Mesothelial cell of epicardium (in vitro differentiated cells): ENCODE measurements around the gene BTN3A1. TPM values are rescaled to one million over a fixed set of nuclear protein-coding genes. Genes with fewer than 3 reads are reported as not detected.
"Not testable (repeated sequence)": the region's sequence is repeated elsewhere in the genome, so short reads cannot be mapped to it uniquely, and the experiment has no call there.

Experiments used
- DNase-seq, 2 experiments: peaks; one replicate each; pipeline ENCODE4 v3.0.0; 2021; ENCODE audit warnings: low spot score in 2 of 2; ENCODE audit not compliant: unreplicated experiment in 2 of 2
- H3K27ac Mint-ChIP-seq: 2 replicates; pipeline ENCODE4 v1.8.0; 2021; ENCODE audit warnings: mixed read lengths
- H3K27me3 Mint-ChIP-seq: 2 replicates; pipeline ENCODE4 v1.8.0; 2021; ENCODE audit warnings: low read depth, mixed read lengths
- H3K36me3 Mint-ChIP-seq: 2 replicates; pipeline ENCODE4 v1.8.0; 2021; ENCODE audit warnings: mixed read lengths
- H3K4me1 Mint-ChIP-seq: 2 replicates; pipeline ENCODE4 v1.8.0; 2021; ENCODE audit warnings: mixed read lengths
- H3K4me3 Mint-ChIP-seq: 2 replicates; pipeline ENCODE4 v1.8.0; 2021; ENCODE audit warnings: mild to moderate bottlenecking, moderate library complexity, mixed read lengths
- H3K9me3 Mint-ChIP-seq: 2 replicates; pipeline ENCODE4 v1.8.0; 2021; ENCODE audit warnings: mixed read lengths
- CTCF ChIP-seq: fragments of 200-600 bp; sonication (generic); IDR thresholded peaks from one replicate; pipeline ENCODE4 v1.5.0; 2021; ENCODE audit warnings: antibody characterized with exemption; ENCODE audit not compliant: unreplicated experiment
- total RNA-seq: library from RNA; stranded (reverse); gene quantifications from 3 replicates; pipeline ENCODE4 v1.2.1, GENCODE V29; 2021

Gene BTN3A1
- total RNA-seq, 1 donor from 2014 or later = 39.8 TPM

- Mint-ChIP-seq H3K4me3 (no peak overlapping the region), H3K4me1 (no peaks in the 10 kb centered on the region), H3K9me3 (peaks cover 9% of the 10 kb centered on the region), H3K36me3 (peaks cover 40% of the 10 kb centered on the region), H3K27ac (no peak overlapping the region), H3K27me3 (peaks cover 2% of the 10 kb centered on the region)
- no peak for TF ChIP-seq CTCF
- DNase-seq = no peak
Measured at GRCh38 chr6:26415036-26415614, 13.1 kb downstream of the BTN3A1 start.

GRCh38 chr6:26415791-26416190, 13.7 kb downstream of the BTN3A1 start:
- H3K36me3 Mint-ChIP-seq = peaks cover 36% of the 10 kb centered on the region
- DNase-seq = no peak
- TF ChIP-seq CTCF = no peak
- no peaks in the 10 kb centered on the region for H3K4me1 Mint-ChIP-seq
- no peak overlapping the region for H3K27ac Mint-ChIP-seq
- peaks cover 9% of the 10 kb centered on the region for H3K9me3 Mint-ChIP-seq
- H3K27me3 Mint-ChIP-seq = peaks cover 2% of the 10 kb centered on the region
- no peak overlapping the region for H3K4me3 Mint-ChIP-seq

GRCh38 chr6:26416288-26416687, 14.2 kb downstream of the BTN3A1 start:
- peaks cover 36% of the 10 kb centered on the region for H3K36me3 Mint-ChIP-seq
- H3K4me3 Mint-ChIP-seq = no peak overlapping the region
- peaks cover 2% of the 10 kb centered on the region for H3K27me3 Mint-ChIP-seq
- peaks cover 9% of the 10 kb centered on the region for H3K9me3 Mint-ChIP-seq
- H3K27ac Mint-ChIP-seq = no peak overlapping the region
- TF ChIP-seq CTCF = no peak
- no peak for DNase-seq
- no peaks in the 10 kb centered on the region for H3K4me1 Mint-ChIP-seq

GRCh38 chr6:26418077-26418476, 16.0 kb downstream of the BTN3A1 start:
- not testable (repeated sequence) for H3K27ac Mint-ChIP-seq, DNase-seq, H3K9me3 Mint-ChIP-seq, H3K4me1 Mint-ChIP-seq, H3K27me3 Mint-ChIP-seq, H3K4me3 Mint-ChIP-seq
- peaks cover 25% of the 10 kb centered on the region for H3K36me3 Mint-ChIP-seq

- H3K4me1 Mint-ChIP-seq, H3K9me3 Mint-ChIP-seq, H3K4me3 Mint-ChIP-seq, H3K27ac Mint-ChIP-seq, DNase-seq, H3K27me3 Mint-ChIP-seq: not testable (repeated sequence)
- peaks cover 21% of the 10 kb centered on the region for H3K36me3 Mint-ChIP-seq
Measured at GRCh38 chr6:26418795-26419194, 16.7 kb downstream of the BTN3A1 start.

- Mint-ChIP-seq H3K27ac (no peak overlapping the region), H3K27me3 (peaks cover 2% of the 10 kb centered on the region), H3K4me3 (no peak overlapping the region), H3K4me1 (peaks cover 15% of the 10 kb centered on the region), H3K9me3 (peaks cover 9% of the 10 kb centered on the region), H3K36me3 (peaks cover 24% of the 10 kb centered on the region)
- DNase-seq = no peak
- no peak for TF ChIP-seq CTCF
Measured at GRCh38 chr6:26420688-26421171, 18.7 kb downstream of the BTN3A1 start.
